Osteoblast (primary cell): ENCODE data around the gene CRTC1. TPM values are rescaled to one million over a fixed set of nuclear protein-coding genes. Genes with fewer than 3 reads are reported as not detected.
A peak's percentile ranks its signal among the peaks of the same experiment; 100 is the strongest.

Source experiments
- DNase-seq: peaks from one replicate; pipeline ENCODE4 v3.0.0; 2011; ENCODE audit warnings: low spot score, mixed read lengths; ENCODE audit not compliant: insufficient read length; ENCODE audit errors: missing footprints
- H2AFZ ChIP-seq: 2 replicates; pipeline ENCODE4 v1.6.0; 2011; ENCODE audit warnings: mild to moderate bottlenecking, low read length
- H3K27ac ChIP-seq: 2 replicates; pipeline ENCODE4 v1.5.1; 2011; ENCODE audit warnings: mild to moderate bottlenecking, low read depth, low read length, moderate library complexity
- H3K27me3 ChIP-seq: 2 replicates; pipeline ENCODE4 v1.6.0; 2012; ENCODE audit warnings: mild to moderate bottlenecking, control low read depth, inconsistent platforms, low read length, moderate library complexity; ENCODE audit not compliant: insufficient read depth
- H3K36me3 ChIP-seq: 2 replicates; pipeline ENCODE4 v1.5.1; 2011; ENCODE audit warnings: mild to moderate bottlenecking, low read length, control low read depth, moderate library complexity; ENCODE audit not compliant: insufficient read depth
- H3K4me1 ChIP-seq: 2 replicates; pipeline ENCODE4 v1.5.1; 2011; ENCODE audit warnings: mild to moderate bottlenecking, low read length, control low read depth, moderate library complexity; ENCODE audit not compliant: insufficient read depth
- H3K4me2 ChIP-seq: 2 replicates; pipeline ENCODE4 v1.6.0; 2011; ENCODE audit warnings: mild to moderate bottlenecking, low read length; ENCODE audit not compliant: insufficient read depth
- H3K4me3 ChIP-seq: fragments of 200-600 bp; sonication (generic); 3 replicates; pipeline ENCODE4 v1.5.1; 2012; ENCODE audit warnings: mild to moderate bottlenecking, low read length, inconsistent platforms; ENCODE audit not compliant: insufficient read depth
- H3K79me2 ChIP-seq: 2 replicates; pipeline ENCODE4 v1.6.0; 2012; ENCODE audit warnings: mild to moderate bottlenecking, low read length, control low read depth, inconsistent platforms; ENCODE audit not compliant: insufficient read depth
- H3K9me3 ChIP-seq: 2 replicates; pipeline ENCODE4 v1.5.1; 2011; ENCODE audit warnings: low read depth, low read length, control low read depth
- H4K20me1 ChIP-seq: 2 replicates; pipeline ENCODE4 v1.6.0; 2012; ENCODE audit warnings: mild to moderate bottlenecking, low read length, control low read depth; ENCODE audit not compliant: insufficient read depth
- CTCF ChIP-seq: IDR thresholded peaks from 2 replicates; pipeline ENCODE4 v1.5.1; 2011; ENCODE audit warnings: mild to moderate bottlenecking, low read depth, low read length, moderate library complexity; ENCODE audit errors: extremely low read depth
- total RNA-seq: library from RNA; depleted of rRNA; stranded (reverse); fragments of >200 nt; gene quantifications from 2 replicates; pipeline ENCODE4 v1.2.3, GENCODE V29; 2012

The CRTC1 gene
- total RNA-seq, 1 donor: 4.0 TPM

DNA sequence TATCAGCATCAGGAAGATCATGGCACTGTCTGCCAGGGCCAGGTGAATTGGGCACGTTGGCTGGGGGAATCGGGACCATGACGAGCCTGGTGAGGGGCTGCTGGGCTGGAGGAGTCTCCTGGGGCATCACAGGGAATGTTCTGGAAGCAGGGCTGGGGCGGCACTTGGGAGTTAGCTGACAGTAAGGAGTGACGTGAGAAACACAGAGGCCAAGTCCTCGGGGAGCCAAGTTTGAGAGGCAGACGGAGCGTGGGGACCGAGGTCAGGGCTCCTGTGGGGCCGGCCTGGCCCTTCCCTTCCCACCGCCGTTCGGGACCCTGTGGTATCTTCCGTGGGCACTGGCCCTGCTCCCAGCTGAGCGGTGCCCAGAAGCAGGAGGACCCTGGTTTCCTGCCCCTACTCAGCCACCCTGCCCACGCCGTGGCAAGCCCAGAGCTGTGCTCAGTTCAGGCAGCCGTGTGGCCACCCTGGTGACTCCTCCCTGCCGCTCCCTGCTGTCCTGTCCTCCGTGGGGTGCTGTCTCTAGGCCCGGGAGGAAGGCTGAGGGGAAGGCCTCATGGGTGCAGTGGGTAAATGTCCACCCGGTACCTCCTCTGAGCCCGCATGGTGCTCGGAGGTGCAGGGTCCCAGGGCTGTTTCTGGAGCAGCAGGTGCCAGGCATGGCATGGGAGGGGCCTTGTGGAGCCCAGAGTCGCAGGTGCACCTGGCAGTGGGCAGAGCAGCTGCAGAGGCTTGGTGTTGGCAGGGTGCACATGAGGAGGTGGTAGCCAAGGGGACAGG lies 25.2 kb downstream of the CRTC1 start:
- H3K4me1 ChIP-seq: peaks cover 2% of the 10 kb centered on the region
- no peaks in the 10 kb centered on the region for H3K27me3 ChIP-seq
- DNase-seq: peak; percentile 56
- H3K4me3 ChIP-seq: no peak overlapping the region
- no peak overlapping the region for H3K4me2 ChIP-seq
- TF ChIP-seq CTCF: no peak
- no peak overlapping the region for H2AFZ ChIP-seq
- no peaks in the 10 kb centered on the region for H3K9me3 ChIP-seq
- no peak overlapping the region for H3K27ac ChIP-seq
- no peaks in the 10 kb centered on the region for H3K36me3 ChIP-seq
- H4K20me1 ChIP-seq: peaks cover 68% of the 10 kb centered on the region
- peaks cover 69% of the 10 kb centered on the region for H3K79me2 ChIP-seq

DNA sequence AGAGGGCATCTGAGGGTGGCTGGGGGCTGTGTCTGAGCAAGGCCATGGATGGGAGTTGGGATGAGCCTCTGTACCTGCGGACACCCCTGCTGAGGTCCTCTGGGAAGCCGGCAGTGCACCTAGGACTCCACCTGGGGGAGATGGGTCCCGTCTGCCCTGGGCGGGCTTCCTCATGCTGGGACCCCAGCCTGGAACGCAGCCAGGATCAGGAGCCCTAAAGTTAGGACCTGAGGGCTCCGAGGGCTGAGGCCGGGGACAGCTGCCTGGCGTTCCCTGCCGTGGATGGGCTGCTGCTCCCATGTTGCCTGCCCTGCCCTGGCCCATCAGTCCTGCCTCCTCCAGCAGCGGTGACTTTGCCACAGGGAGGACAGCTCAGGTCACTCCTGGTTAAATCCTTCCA lies 26.1 kb downstream of the CRTC1 start:
- peak; percentile 32 for DNase-seq
- Histone ChIP-seq H4K20me1 (peaks cover 70% of the 10 kb centered on the region), H2AFZ (no peak overlapping the region), H3K4me3 (no peak overlapping the region), H3K27me3 (no peaks in the 10 kb centered on the region), H3K79me2 (peaks cover 71% of the 10 kb centered on the region), H3K9me3 (no peaks in the 10 kb centered on the region), H3K27ac (no peak overlapping the region), H3K36me3 (no peaks in the 10 kb centered on the region), H3K4me2 (no peak overlapping the region), H3K4me1 (peaks cover 2% of the 10 kb centered on the region)
- TF ChIP-seq CTCF: no peak

GRCh38 chr19:18710186-18710585 lies 26.7 kb downstream of the CRTC1 start:
- Histone ChIP-seq H3K27ac (no peak overlapping the region), H3K4me3 (no peak overlapping the region), H3K9me3 (no peaks in the 10 kb centered on the region), H2AFZ (no peak overlapping the region), H3K36me3 (no peaks in the 10 kb centered on the region), H3K4me2 (no peak overlapping the region), H3K4me1 (peaks cover 2% of the 10 kb centered on the region), H4K20me1 (peaks cover 66% of the 10 kb centered on the region), H3K27me3 (no peaks in the 10 kb centered on the region), H3K79me2 (peaks cover 70% of the 10 kb centered on the region)
- no peak for TF ChIP-seq CTCF
- DNase-seq: peak; percentile 21

- H4K20me1 ChIP-seq: peaks cover 67% of the 10 kb centered on the region
- DNase-seq: peak; percentile 85
Measured at GRCh38 chr19:18710996-18711751, 27.7 kb downstream of the CRTC1 start.

More at GRCh38 chr19:18710996-18711751, 27.7 kb downstream of the CRTC1 start:
- H3K27ac ChIP-seq: no peak overlapping the region
- no peaks in the 10 kb centered on the region for H3K27me3 ChIP-seq
- peaks cover 73% of the 10 kb centered on the region for H3K79me2 ChIP-seq
- no peaks in the 10 kb centered on the region for H3K9me3 ChIP-seq
- TF ChIP-seq CTCF: no peak
- H3K4me1 ChIP-seq: peaks cover 2% of the 10 kb centered on the region
- no peak overlapping the region for H3K4me2 ChIP-seq
- no peaks in the 10 kb centered on the region for H3K36me3 ChIP-seq
- H2AFZ ChIP-seq: no peak overlapping the region
- no peak overlapping the region for H3K4me3 ChIP-seq
